HepG2 (cell line): ENCODE data around the gene STON1. TPM values are rescaled to one million over a fixed set of nuclear protein-coding genes. Genes with fewer than 3 reads are reported as not detected.

Experiments used
- ARNTL ChIP-seq: sonication (generic); formaldehyde crosslinking; IDR thresholded peaks from 2 replicates; pipeline ENCODE4 v1.4.0; 2020; ENCODE audit warnings: mild to moderate bottlenecking, missing genetic modification reagents
- RBFOX2 ChIP-seq: fragments of 200-400 bp; formaldehyde crosslinking; IDR thresholded peaks from 2 replicates; pipeline ENCODE4 v1.6.1; 2017; ENCODE audit warnings: low read depth, mild to moderate bottlenecking, low read length
- UBTF ChIP-seq: sonication (generic); formaldehyde crosslinking; IDR thresholded peaks from 2 replicates; pipeline ENCODE4 v1.4.0; 2020; ENCODE audit warnings: mild to moderate bottlenecking, missing genetic modification reagents
- ZNF318 ChIP-seq: sonication (generic); formaldehyde crosslinking; IDR thresholded peaks from 2 replicates; pipeline ENCODE4 v1.4.0; 2020; ENCODE audit warnings: mild to moderate bottlenecking, missing genetic modification reagents
- ZNF644 ChIP-seq: IDR thresholded peaks from 2 replicates; pipeline ENCODE4 v1.6.1; 2016; ENCODE audit warnings: low read depth
- ZSCAN21 ChIP-seq: sonication (generic); formaldehyde crosslinking; IDR thresholded peaks from 2 replicates; pipeline ENCODE4 v1.8.0; 2022; ENCODE audit warnings: mild to moderate bottlenecking, missing genetic modification reagents, moderate library complexity, borderline replicate concordance
- polyA plus RNA-seq, 8 experiments: library from polyadenylated mRNA; depleted of rRNA in 3 of 8; stranded (reverse) in 7 of 8; unstranded in 1 of 8; fragments of >200 nt; fragmentation: Illumina TruSeq in 4 of 8; extraction: Trizol in 4 of 8; gene quantifications; 2 replicates each; pipeline versions ENCODE4 v1.2.1 to v1.2.3, GENCODE V29; 2011 to 2016; ENCODE audit warnings: low read depth in 4 of 8, missing spikeins in 1 of 8, mixed read lengths in 1 of 8; ENCODE audit not compliant: insufficient read depth in 1 of 8
- total RNA-seq, 5 experiments: library from RNA; depleted of rRNA; stranded (reverse); fragments of >200 nt; fragmentation: Illumina TruSeq; extraction: Trizol; gene quantifications; 2 replicates each; pipeline ENCODE4 v1.2.3, GENCODE V29; 2016; ENCODE audit warnings: low read depth in 1 of 5
- TF ChIP-seq, protein P1 (sequence below): sonication (generic); formaldehyde crosslinking; IDR thresholded peaks from 2 replicates; pipeline ENCODE4 v1.5.1; 2020; ENCODE audit warnings: mild to moderate bottlenecking, missing genetic modification reagents, borderline replicate concordance
- TF ChIP-seq, protein P2 (sequence below): sonication (generic); formaldehyde crosslinking; IDR thresholded peaks from 2 replicates; pipeline ENCODE4 v1.9.0; 2021; ENCODE audit warnings: missing genetic modification reagents, mild to moderate bottlenecking, borderline replicate concordance

The STON1 gene
- total and polyA plus RNA-seq, 2 of the 13 experiments (the other 11 are each of a cell fraction or from before 2014, with no cell fraction given), result 0.09 to 0.28 TPM

- TF ChIP-seq ZNF318 (CRISPR knock-in tag), result no peak
- TF ChIP-seq ARNTL (CRISPR knock-in tag), result no peak
- no peak for TF ChIP-seq UBTF (CRISPR knock-in tag)
- TF ChIP-seq, protein P1, sequence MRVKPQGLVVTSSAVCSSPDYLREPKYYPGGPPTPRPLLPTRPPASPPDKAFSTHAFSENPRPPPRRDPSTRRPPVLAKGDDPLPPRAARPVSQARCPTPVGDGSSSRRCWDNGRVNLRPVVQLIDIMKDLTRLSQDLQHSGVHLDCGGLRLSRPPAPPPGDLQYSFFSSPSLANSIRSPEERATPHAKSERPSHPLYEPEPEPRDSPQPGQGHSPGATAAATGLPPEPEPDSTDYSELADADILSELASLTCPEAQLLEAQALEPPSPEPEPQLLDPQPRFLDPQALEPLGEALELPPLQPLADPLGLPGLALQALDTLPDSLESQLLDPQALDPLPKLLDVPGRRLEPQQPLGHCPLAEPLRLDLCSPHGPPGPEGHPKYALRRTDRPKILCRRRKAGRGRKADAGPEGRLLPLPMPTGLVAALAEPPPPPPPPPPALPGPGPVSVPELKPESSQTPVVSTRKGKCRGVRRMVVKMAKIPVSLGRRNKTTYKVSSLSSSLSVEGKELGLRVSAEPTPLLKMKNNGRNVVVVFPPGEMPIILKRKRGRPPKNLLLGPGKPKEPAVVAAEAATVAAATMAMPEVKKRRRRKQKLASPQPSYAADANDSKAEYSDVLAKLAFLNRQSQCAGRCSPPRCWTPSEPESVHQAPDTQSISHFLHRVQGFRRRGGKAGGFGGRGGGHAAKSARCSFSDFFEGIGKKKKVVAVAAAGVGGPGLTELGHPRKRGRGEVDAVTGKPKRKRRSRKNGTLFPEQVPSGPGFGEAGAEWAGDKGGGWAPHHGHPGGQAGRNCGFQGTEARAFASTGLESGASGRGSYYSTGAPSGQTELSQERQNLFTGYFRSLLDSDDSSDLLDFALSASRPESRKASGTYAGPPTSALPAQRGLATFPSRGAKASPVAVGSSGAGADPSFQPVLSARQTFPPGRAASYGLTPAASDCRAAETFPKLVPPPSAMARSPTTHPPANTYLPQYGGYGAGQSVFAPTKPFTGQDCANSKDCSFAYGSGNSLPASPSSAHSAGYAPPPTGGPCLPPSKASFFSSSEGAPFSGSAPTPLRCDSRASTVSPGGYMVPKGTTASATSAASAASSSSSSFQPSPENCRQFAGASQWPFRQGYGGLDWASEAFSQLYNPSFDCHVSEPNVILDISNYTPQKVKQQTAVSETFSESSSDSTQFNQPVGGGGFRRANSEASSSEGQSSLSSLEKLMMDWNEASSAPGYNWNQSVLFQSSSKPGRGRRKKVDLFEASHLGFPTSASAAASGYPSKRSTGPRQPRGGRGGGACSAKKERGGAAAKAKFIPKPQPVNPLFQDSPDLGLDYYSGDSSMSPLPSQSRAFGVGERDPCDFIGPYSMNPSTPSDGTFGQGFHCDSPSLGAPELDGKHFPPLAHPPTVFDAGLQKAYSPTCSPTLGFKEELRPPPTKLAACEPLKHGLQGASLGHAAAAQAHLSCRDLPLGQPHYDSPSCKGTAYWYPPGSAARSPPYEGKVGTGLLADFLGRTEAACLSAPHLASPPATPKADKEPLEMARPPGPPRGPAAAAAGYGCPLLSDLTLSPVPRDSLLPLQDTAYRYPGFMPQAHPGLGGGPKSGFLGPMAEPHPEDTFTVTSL (CRISPR knock-in tag), result no peak
- no peak for TF ChIP-seq RBFOX2
- TF ChIP-seq, protein P2, sequence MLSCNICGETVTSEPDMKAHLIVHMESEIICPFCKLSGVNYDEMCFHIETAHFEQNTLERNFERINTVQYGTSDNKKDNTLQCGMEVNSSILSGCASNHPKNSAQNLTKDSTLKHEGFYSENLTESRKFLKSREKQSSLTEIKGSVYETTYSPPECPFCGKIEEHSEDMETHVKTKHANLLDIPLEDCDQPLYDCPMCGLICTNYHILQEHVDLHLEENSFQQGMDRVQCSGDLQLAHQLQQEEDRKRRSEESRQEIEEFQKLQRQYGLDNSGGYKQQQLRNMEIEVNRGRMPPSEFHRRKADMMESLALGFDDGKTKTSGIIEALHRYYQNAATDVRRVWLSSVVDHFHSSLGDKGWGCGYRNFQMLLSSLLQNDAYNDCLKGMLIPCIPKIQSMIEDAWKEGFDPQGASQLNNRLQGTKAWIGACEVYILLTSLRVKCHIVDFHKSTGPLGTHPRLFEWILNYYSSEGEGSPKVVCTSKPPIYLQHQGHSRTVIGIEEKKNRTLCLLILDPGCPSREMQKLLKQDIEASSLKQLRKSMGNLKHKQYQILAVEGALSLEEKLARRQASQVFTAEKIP (CRISPR knock-in tag), result no peak
- 0 out of 2 replicates have a peak, but pooled peaks have one; percentile 54 for TF ChIP-seq ZNF644 (CRISPR knock-in tag)
- TF ChIP-seq ZSCAN21, result no peak
Observed at GRCh38 chr2:48545244-48545643, 15.3 kb downstream of the STON1 start (continued).
